Caco-2 (cell line): ENCODE results near the gene CACNA1D. TPM values are rescaled to one million over a fixed set of nuclear protein-coding genes. Genes with fewer than 3 reads are reported as not detected.

ENCODE experiments used
- BruUV-seq: library from RNA; stranded (reverse); fragments of 400-500 nt; replicated peaks from 2 replicates; lab custom pipeline; 2021; lab: Mats Ljungman, UMichigan
- CTCF ChIA-PET: fragments of 300-600 bp; sonication (Branson Sonifier 250); formaldehyde crosslinking; loops from one replicate; lab custom pipeline; 2022; ENCODE audit warnings: antibody characterized with exemption; lab: Charles Lee
- POLR2A ChIA-PET: fragments of 300-600 bp; sonication (Branson Sonifier 250); formaldehyde crosslinking; loops from one replicate; lab custom pipeline; 2022; ENCODE audit warnings: antibody characterized with exemption; lab: Charles Lee
- DNase-seq, 2 experiments: peaks; one replicate each; pipeline versions ENCODE4 v3.0.0 to v3.0.0-alpha.2; 2020 to 2022
- H3K27me3 ChIP-seq: replicated peaks from 2 replicates; pipeline ENCODE4 v1.6.0; 2011; ENCODE audit warnings: low read length; ENCODE audit not compliant: control insufficient read depth, insufficient read depth
- H3K36me3 ChIP-seq: 2 replicates; pipeline ENCODE4 v1.5.1; 2011; ENCODE audit warnings: low read length; ENCODE audit not compliant: control insufficient read depth, insufficient read depth
- H3K4me1 ChIP-seq: fragments of 250-450 bp; sonication (Bioruptor Pico); 2 replicates; pipeline ENCODE4 v1.5.1; 2020; ENCODE audit warnings: mild to moderate bottlenecking
- H3K4me3 ChIP-seq: 2 replicates; pipeline ENCODE4 v1.5.1; 2011; ENCODE audit warnings: low read depth, mild to moderate bottlenecking, control low read depth, low read length
- H3K9me3 ChIP-seq: fragments of 250-450 bp; sonication (Bioruptor Pico); 2 replicates; pipeline ENCODE4 v1.5.1; 2020; ENCODE audit warnings: mild to moderate bottlenecking, moderate library complexity
- H3K27ac Mint-ChIP-seq: one replicate; pipeline ENCODE4 v1.8.0; 2022; ENCODE audit warnings: mixed read lengths; ENCODE audit not compliant: unreplicated experiment
- H3K27me3 Mint-ChIP-seq: one replicate; pipeline ENCODE4 v1.8.0; 2022; ENCODE audit warnings: mixed read lengths; ENCODE audit not compliant: insufficient read depth, unreplicated experiment
- H3K36me3 Mint-ChIP-seq: one replicate; pipeline ENCODE4 v1.8.0; 2022; ENCODE audit warnings: mild to moderate bottlenecking, mixed read lengths; ENCODE audit not compliant: insufficient read depth, unreplicated experiment
- H3K4me1 Mint-ChIP-seq: one replicate; pipeline ENCODE4 v1.8.0; 2022; ENCODE audit warnings: low read depth, mixed read lengths; ENCODE audit not compliant: unreplicated experiment
- H3K4me3 Mint-ChIP-seq: one replicate; pipeline ENCODE4 v1.8.0; 2022; ENCODE audit warnings: mild to moderate bottlenecking, moderate library complexity, mixed read lengths; ENCODE audit not compliant: unreplicated experiment
- H3K9me3 Mint-ChIP-seq: one replicate; pipeline ENCODE4 v1.8.0; 2022; ENCODE audit warnings: mixed read lengths; ENCODE audit not compliant: unreplicated experiment
- CTCF ChIP-seq, 2 experiments: fragments of 200-600 bp in 1 of 2; IDR thresholded peaks; 1 replicate in 1 of 2; 2 replicates in 1 of 2; pipeline versions ENCODE4 v1.5.1 to v1.8.0; 2011 to 2022; ENCODE audit warnings: antibody characterized with exemption in 1 of 2, control low read depth in 1 of 2, inconsistent platforms in 1 of 2, low read depth in 1 of 2, low read length in 1 of 2, mild to moderate bottlenecking in 1 of 2, moderate library complexity in 1 of 2; ENCODE audit not compliant: insufficient read depth in 1 of 2, severe bottlenecking in 1 of 2, unreplicated experiment in 1 of 2
- intact Hi-C: fragments of 100-400 bp; cut with micrococcal nuclease; formaldehyde crosslinking; loops from one replicate; pipeline ENCODE4 v1.10.0; 2022; ENCODE audit not compliant: unreplicated experiment
- total RNA-seq: library from RNA; stranded (reverse); gene quantifications from 2 replicates; pipeline ENCODE4 v1.2.3, GENCODE V29; 2022

CACNA1D gene
- total RNA-seq, 1 experiment from 2014 or later = 13.3 TPM

GRCh38 chr3:53858096-53858741 is 363.8 kb downstream of the CACNA1D start:
- Mint-ChIP-seq H3K4me1 (no peaks in the 10 kb centered on the region), H3K4me3 (no peak overlapping the region), H3K9me3 (no peaks in the 10 kb centered on the region), H3K36me3 (peaks cover 37% of the 10 kb centered on the region), H3K27me3 (no peaks in the 10 kb centered on the region), H3K27ac (no peak overlapping the region)
- H3K4me1 ChIP-seq = no peaks in the 10 kb centered on the region
- H3K9me3 ChIP-seq = no peaks in the 10 kb centered on the region
- BruUV-seq = no TSS peak
- TF ChIP-seq CTCF (IDR thresholded peaks at IDR 0.05; ENCODE audit: insufficient read depth in 1 of 2, low read depth in 1 of 2, low read length in 1 of 2, severe bottlenecking in 1 of 2, unreplicated experiment in 1 of 2) = peak in 1 of 2 experiments; percentile 4
- no peaks in the 10 kb centered on the region; the same call in 1 of the 2 replicates for H3K36me3 ChIP-seq
- POLR2A ChIA-PET = no interaction called here
- DNase-seq = no peak
- no peaks in the 10 kb centered on the region for H3K27me3 ChIP-seq
- H3K4me3 ChIP-seq = no peak overlapping the region
- intact Hi-C loops = no loop called here
- CTCF ChIA-PET = no interaction called here

- DNase-seq = no peak
- Mint-ChIP-seq H3K9me3 (no peaks in the 10 kb centered on the region), H3K4me1 (no peaks in the 10 kb centered on the region), H3K27me3 (no peaks in the 10 kb centered on the region), H3K4me3 (no peak overlapping the region), H3K27ac (no peak overlapping the region), H3K36me3 (peaks cover 39% of the 10 kb centered on the region)
- CTCF ChIA-PET = no interaction called here
- Histone ChIP-seq H3K36me3 (no peaks in the 10 kb centered on the region; the same call in 1 of the 2 replicates), H3K9me3 (no peaks in the 10 kb centered on the region), H3K4me3 (no peak overlapping the region), H3K4me1 (no peaks in the 10 kb centered on the region), H3K27me3 (no peaks in the 10 kb centered on the region)
- TF ChIP-seq CTCF (IDR thresholded peaks at IDR 0.05; ENCODE audit: insufficient read depth in 1 of 2, low read depth in 1 of 2, low read length in 1 of 2, severe bottlenecking in 1 of 2, unreplicated experiment in 1 of 2) = no peak
- BruUV-seq = no TSS peak
- POLR2A ChIA-PET = no interaction called here
- intact Hi-C loops = no loop called here
These were observed 364.8 kb downstream of the CACNA1D start for GRCh38 chr3:53859178-53859577.

GRCh38 chr3:53860196-53860595 is 365.8 kb downstream of the CACNA1D start:
- BruUV-seq = no TSS peak
- POLR2A ChIA-PET = no interaction called here

More at GRCh38 chr3:53860196-53860595, 365.8 kb downstream of the CACNA1D start:
- Mint-ChIP-seq H3K4me3 (no peak overlapping the region), H3K27me3 (no peaks in the 10 kb centered on the region), H3K9me3 (no peaks in the 10 kb centered on the region), H3K27ac (no peak overlapping the region), H3K4me1 (no peaks in the 10 kb centered on the region), H3K36me3 (peaks cover 42% of the 10 kb centered on the region)
- Histone ChIP-seq H3K9me3 (no peaks in the 10 kb centered on the region), H3K27me3 (no peaks in the 10 kb centered on the region), H3K36me3 (no peaks in the 10 kb centered on the region; the same call in 1 of the 2 replicates), H3K4me3 (no peak overlapping the region), H3K4me1 (no peaks in the 10 kb centered on the region)
- intact Hi-C loops = no loop called here
- CTCF ChIA-PET = no interaction called here
- TF ChIP-seq CTCF (IDR thresholded peaks at IDR 0.05; ENCODE audit: insufficient read depth in 1 of 2, low read depth in 1 of 2, low read length in 1 of 2, severe bottlenecking in 1 of 2, unreplicated experiment in 1 of 2) = no peak
- DNase-seq = no peak
